T-helper 2 cell treated with Interferon-gamma antibody and Interleukin-4, amounts not matched to agents 100 ng/mL and 5 ng/mL, for 36 hours (primary cell): Measurements from ENCODE around the gene CPLX1. TPM values are rescaled to one million over a fixed set of nuclear protein-coding genes. Genes with fewer than 3 reads are reported as not detected.
"Not testable (repeated sequence)": the region's sequence is repeated elsewhere in the genome, so short reads cannot be mapped to it uniquely, and the experiment has no call there.

ENCODE experiments used
- intact Hi-C: fragments of 100-400 bp; cut with micrococcal nuclease; formaldehyde crosslinking; loops from one replicate; pipeline ENCODE4 v1.15.1; 2023
- total RNA-seq: library from RNA; stranded (reverse); gene quantifications from 2 replicates; pipeline ENCODE4 v1.2.3, GENCODE V29; 2022

CPLX1 gene
- total RNA-seq, 1 donor from 2014 or later: 0.48 TPM

GRCh38 chr4:738781-739280, 87.1 kb downstream of the CPLX1 start:
- intact Hi-C loops: no loop called here

- intact Hi-C loops: not testable (repeated sequence)
Measured at GRCh38 chr4:736561-736960, 89.4 kb downstream of the CPLX1 start.

GRCh38 chr4:735583-735982, 90.3 kb downstream of the CPLX1 start:
- intact Hi-C loops: no loop called here

Other genes with a start within 250 kb of the CPLX1 start
- gene TMEM271, start 249.8 kb downstream of the CPLX1 start, total RNA-seq: not detected in 2 replicates
- gene PDE6B, start 200.6 kb downstream of the CPLX1 start, total RNA-seq: 13.5 and 14.1 TPM in 2 replicates
- gene ATP5ME, start 151.9 kb downstream of the CPLX1 start, total RNA-seq: 203 and 214 TPM in 2 replicates
- 21.2 and 22.4 TPM in 2 replicates for gene MYL5, start 151.6 kb downstream of the CPLX1 start, total RNA-seq
- gene SLC49A3, start 137.0 kb downstream of the CPLX1 start, total RNA-seq: 0.16 and 0.43 TPM in 2 replicates
- 33.8 and 34.7 TPM in 2 replicates for gene PCGF3, start 120.3 kb downstream of the CPLX1 start, total RNA-seq
- 141 and 144 TPM in 2 replicates for gene GAK, start 106.2 kb upstream of the CPLX1 start, total RNA-seq
- gene TMEM175, start 106.3 kb upstream of the CPLX1 start, total RNA-seq: 21.8 and 23.6 TPM in 2 replicates
- gene DGKQ, start 147.4 kb upstream of the CPLX1 start, total RNA-seq: 16.0 and 16.6 TPM in 2 replicates
- gene IDUA, start 160.9 kb upstream of the CPLX1 start, total RNA-seq: 35.3 and 36.0 TPM in 2 replicates
- gene SLC26A1, start 167.3 kb upstream of the CPLX1 start, total RNA-seq: 0.43 TPM in 1 of 2 replicates, not detected in the other
- gene FGFRL1, start 185.5 kb upstream of the CPLX1 start, total RNA-seq: 15.1 and 16.1 TPM in 2 replicates